Suprapubic skin (tissue), 4 donors: ENCODE results near the gene LMNTD1. TPM values are rescaled to one million over a fixed set of nuclear protein-coding genes. Genes with fewer than 3 reads are reported as not detected.
"Not testable (repeated sequence)": the region's sequence is repeated elsewhere in the genome, so short reads cannot be mapped to it uniquely, and the experiment has no call there.

Experiments
- DNase-seq, 2 donors: peaks; one replicate each; pipeline ENCODE4 v3.0.0-alpha.2; 2019; ENCODE audit warnings: low spot score in 2 of 2
- H3K27ac ChIP-seq: fragments of 200-600 bp; sonication (generic); one replicate; pipeline ENCODE4 v1.5.1; 2019
- H3K27me3 ChIP-seq: fragments of 200-600 bp; sonication (generic); one replicate; pipeline ENCODE4 v1.5.1; 2019
- H3K36me3 ChIP-seq: fragments of 200-600 bp; sonication (generic); one replicate; pipeline ENCODE4 v1.5.1; 2019
- H3K4me1 ChIP-seq: fragments of 200-600 bp; sonication (generic); one replicate; pipeline ENCODE4 v1.5.1; 2019
- H3K4me3 ChIP-seq: fragments of 200-600 bp; sonication (generic); one replicate; pipeline ENCODE4 v1.5.1; 2019; ENCODE audit warnings: mild to moderate bottlenecking
- H3K9me3 ChIP-seq: fragments of 200-600 bp; sonication (generic); one replicate; pipeline ENCODE4 v1.5.1; 2019
- CTCF ChIP-seq, 2 donors: fragments of 200-600 bp in 1 of 2; fragments of 450-650 bp in 1 of 2; sonication (generic) in 1 of 2; IDR thresholded peaks; one replicate each; pipeline ENCODE4 v1.5.1; 2016 to 2019; ENCODE audit warnings: antibody characterized with exemption in 2 of 2, mild to moderate bottlenecking in 1 of 2, moderate library complexity in 1 of 2
- EP300 ChIP-seq: sonication (generic); formaldehyde crosslinking; IDR thresholded peaks from one replicate; pipeline ENCODE4 v1.6.1; 2017; ENCODE audit warnings: antibody characterized with exemption
- POLR2A ChIP-seq, 2 donors: fragments of 450-650 bp; IDR thresholded peaks; one replicate each; pipeline ENCODE4 v1.6.1; 2017; ENCODE audit warnings: antibody characterized with exemption in 2 of 2, mild to moderate bottlenecking in 2 of 2, moderate library complexity in 2 of 2
- POLR2AphosphoS5 ChIP-seq, 3 donors: sonication (generic); formaldehyde crosslinking; IDR thresholded peaks; one replicate each; pipeline ENCODE4 v1.6.1; 2017; ENCODE audit warnings: antibody characterized with exemption in 3 of 3
- WGBS: methylation state at CpG from one replicate; pipeline ENCODE4 v1.1.5; 2018; 5-methylcytosine and 5-hydroxymethylcytosine counted together
- total RNA-seq, 4 donors: library from RNA; depleted of rRNA; stranded (reverse); fragments of >200 nt; gene quantifications; one replicate each; pipeline ENCODE4 v1.1.0, GENCODE V29; 2016

LMNTD1 gene
- total RNA-seq, 4 donors from 2014 or later, result 2.7 TPM; not detected in 3

GRCh38 chr12:25494926-25495325 lies 58.2 kb downstream of the LMNTD1 start:
- no peak overlapping the region for H3K27ac ChIP-seq
- no peaks in the 10 kb centered on the region for H3K27me3 ChIP-seq
- 55% methylated on average over 2 of the region's 2 CpGs for WGBS
- no peaks in the 10 kb centered on the region for H3K36me3 ChIP-seq
- H3K4me1 ChIP-seq, result no peaks in the 10 kb centered on the region
- no peak for DNase-seq
- no peak overlapping the region for H3K4me3 ChIP-seq
- peaks cover 5% of the 10 kb centered on the region for H3K9me3 ChIP-seq
- no peak for TF ChIP-seq EP300
- no peak for TF ChIP-seq POLR2A (IDR thresholded peaks at IDR 0.05)
- no peak for TF ChIP-seq CTCF (IDR thresholded peaks at IDR 0.05)
- TF ChIP-seq POLR2AphosphoS5 (IDR thresholded peaks at IDR 0.05), result no peak

- no peak for TF ChIP-seq POLR2AphosphoS5 (IDR thresholded peaks at IDR 0.05)
- TF ChIP-seq EP300, result no peak
- no peak for TF ChIP-seq POLR2A (IDR thresholded peaks at IDR 0.05)
- TF ChIP-seq CTCF (IDR thresholded peaks at IDR 0.05), result no peak
- no peak for DNase-seq
- WGBS, result 90% methylated on average over 3 of the region's 3 CpGs
Measured at GRCh38 chr12:25493682-25494081, 59.4 kb downstream of the LMNTD1 start.

GRCh38 chr12:25491396-25492325 lies 61.4 kb downstream of the LMNTD1 start:
- DNase-seq, result no peak
- 80% methylated on average over 4 of the region's 4 CpGs for WGBS
- H3K27ac ChIP-seq, result no peak overlapping the region
- no peaks in the 10 kb centered on the region for H3K36me3 ChIP-seq
- no peaks in the 10 kb centered on the region for H3K4me1 ChIP-seq
- no peaks in the 10 kb centered on the region for H3K27me3 ChIP-seq
- TF ChIP-seq POLR2AphosphoS5 (IDR thresholded peaks at IDR 0.05), result no peak
- TF ChIP-seq POLR2A (IDR thresholded peaks at IDR 0.05), result no peak
- H3K9me3 ChIP-seq, result no peaks in the 10 kb centered on the region
- no peak overlapping the region for H3K4me3 ChIP-seq

More at GRCh38 chr12:25493682-25494081, 59.4 kb downstream of the LMNTD1 start:
- Histone ChIP-seq H3K36me3 (no peaks in the 10 kb centered on the region), H3K9me3 (peaks cover 4% of the 10 kb centered on the region), H3K27me3 (no peaks in the 10 kb centered on the region), H3K4me1 (no peaks in the 10 kb centered on the region), H3K4me3 (no peak overlapping the region), H3K27ac (no peak overlapping the region)

GRCh38 chr12:25488956-25489870 lies 63.9 kb downstream of the LMNTD1 start:
- H3K27me3 ChIP-seq, H3K4me1 ChIP-seq, DNase-seq, H3K36me3 ChIP-seq, H3K4me3 ChIP-seq, H3K9me3 ChIP-seq, H3K27ac ChIP-seq: not testable (repeated sequence)
- 64% methylated on average over 9 of the region's 33 CpGs for WGBS

GRCh38 chr12:25482625-25483024 lies 70.5 kb downstream of the LMNTD1 start:
- Histone ChIP-seq H3K27me3 (no peaks in the 10 kb centered on the region), H3K9me3 (no peaks in the 10 kb centered on the region), H3K4me1 (no peaks in the 10 kb centered on the region), H3K36me3 (no peaks in the 10 kb centered on the region), H3K27ac (no peak overlapping the region), H3K4me3 (no peak overlapping the region)
- 30% methylated on average over 5 of the region's 5 CpGs for WGBS
- DNase-seq, result no peak
- TF ChIP-seq CTCF (IDR thresholded peaks at IDR 0.05) (no peak), EP300 (no peak), POLR2A (IDR thresholded peaks at IDR 0.05) (no peak), POLR2AphosphoS5 (IDR thresholded peaks at IDR 0.05) (no peak)

- H3K4me1 ChIP-seq, result no peaks in the 10 kb centered on the region
- no peak for DNase-seq
- no peak overlapping the region for H3K4me3 ChIP-seq
- WGBS, result 84% methylated on average over 1 of the region's 1 CpG
- no peaks in the 10 kb centered on the region for H3K36me3 ChIP-seq
- H3K27me3 ChIP-seq, result no peaks in the 10 kb centered on the region
- TF ChIP-seq POLR2A (IDR thresholded peaks at IDR 0.05), result no peak
- no peak for TF ChIP-seq POLR2AphosphoS5 (IDR thresholded peaks at IDR 0.05)
- no peak for TF ChIP-seq EP300
- TF ChIP-seq CTCF (IDR thresholded peaks at IDR 0.05), result no peak
- no peaks in the 10 kb centered on the region for H3K9me3 ChIP-seq
- H3K27ac ChIP-seq, result no peak overlapping the region
Measured at GRCh38 chr12:25480145-25480544, 72.9 kb downstream of the LMNTD1 start.
